HG03571 (cell line): ENCODE data around the gene HIBADH.
"Not testable (repeated sequence)": the region's sequence is repeated elsewhere in the genome, so short reads cannot be mapped to it uniquely, and the experiment has no call there.

ENCODE experiments used
- ATAC-seq: cut with Tn5 transposase; IDR thresholded peaks from one replicate; pipeline ENCODE4 v1.9.1; 2021; ENCODE audit not compliant: unreplicated experiment

The HIBADH gene

GRCh38 chr7:27602766-27603165 is 59.9 kb downstream of the HIBADH start:
- no peak for ATAC-seq

GRCh38 chr7:27601217-27601616 is 61.5 kb downstream of the HIBADH start:
- no peak for ATAC-seq

GRCh38 chr7:27600247-27600646 is 62.4 kb downstream of the HIBADH start:
- no peak for ATAC-seq

GRCh38 chr7:27595009-27595408 is 67.7 kb downstream of the HIBADH start:
- ATAC-seq, result no peak

- ATAC-seq, result no peak
These were observed 69.5 kb downstream of the HIBADH start for GRCh38 chr7:27593226-27593625.

- no peak for ATAC-seq
These were observed 72.3 kb downstream of the HIBADH start for GRCh38 chr7:27590416-27590815.

GRCh38 chr7:27587429-27587828 is 75.3 kb downstream of the HIBADH start:
- no peak for ATAC-seq

- peak; percentile 90 for ATAC-seq
These were observed 75.9 kb downstream of the HIBADH start for GRCh38 chr7:27586825-27587224.

- ATAC-seq, result no peak
These were observed 76.8 kb downstream of the HIBADH start for GRCh38 chr7:27585781-27586447.

GRCh38 chr7:27581906-27582305 is 80.8 kb downstream of the HIBADH start:
- no peak for ATAC-seq

- no peak for ATAC-seq
These were observed 81.6 kb downstream of the HIBADH start for GRCh38 chr7:27581119-27581518.

GRCh38 chr7:27579565-27579964 is 83.1 kb downstream of the HIBADH start:
- no peak for ATAC-seq

GRCh38 chr7:27578169-27578568 is 84.5 kb downstream of the HIBADH start:
- ATAC-seq, result not testable (repeated sequence)

- ATAC-seq, result no peak
These were observed 86.2 kb downstream of the HIBADH start for GRCh38 chr7:27576360-27576944.

GRCh38 chr7:27575613-27576012 is 87.1 kb downstream of the HIBADH start:
- ATAC-seq, result no peak

GRCh38 chr7:27569106-27569505 is 93.6 kb downstream of the HIBADH start:
- no peak for ATAC-seq

GRCh38 chr7:27567266-27567665 is 95.4 kb downstream of the HIBADH start:
- ATAC-seq, result no peak

- ATAC-seq, result no peak
These were observed 97.7 kb downstream of the HIBADH start for GRCh38 chr7:27564881-27565482.

GRCh38 chr7:27560706-27561235 is 101.9 kb downstream of the HIBADH start:
- no peak for ATAC-seq

- ATAC-seq, result no peak
These were observed 107.0 kb downstream of the HIBADH start for GRCh38 chr7:27555670-27556069.

- ATAC-seq, result no peak
These were observed 107.9 kb downstream of the HIBADH start for GRCh38 chr7:27554826-27555225.

- no peak for ATAC-seq
These were observed 109.4 kb downstream of the HIBADH start for GRCh38 chr7:27553273-27553672.
